Measurements from ENCODE around the gene SLC45A3.

The SLC45A3 gene

GRCh38 chr1:205660361-205660760 lies 19.9 kb downstream of the SLC45A3 start:
- no peaks in the 10 kb centered on the region for H3K36me3 ChIP-seq (replicated peaks)
- H3K27ac ChIP-seq = no peak overlapping the region
- no peak for TF ChIP-seq CTCF (IDR thresholded peaks at IDR 0.05; ENCODE audit: low read depth, low read length, missing control alignments)
- no peaks in the 10 kb centered on the region for H3K27me3 ChIP-seq (replicated peaks)
- in situ Hi-C loops (cut with HindIII; ENCODE audit: low pct_ligation_motif_present, low sequenced_read_pairs) = loop anchor here (10.0 kb wide), 1 partner anchor 54 kb away; no protein-coding TSS in a partner anchor
- DNase-seq = no peak
- H3K4me3 ChIP-seq (ENCODE audit: low read depth, low read length) = no peak overlapping the region

GRCh38 chr1:205658943-205659581 lies 21.2 kb downstream of the SLC45A3 start:
- Histone ChIP-seq H3K27me3 (replicated peaks) (no peaks in the 10 kb centered on the region), H3K36me3 (replicated peaks) (no peaks in the 10 kb centered on the region), H3K27ac (no peak overlapping the region), H3K4me3 (ENCODE audit: low read depth, low read length) (no peak overlapping the region)
- in situ Hi-C loops (cut with HindIII; ENCODE audit: low pct_ligation_motif_present, low sequenced_read_pairs) = no loop called here
- TF ChIP-seq CTCF (IDR thresholded peaks at IDR 0.05; ENCODE audit: low read depth, low read length, missing control alignments) = peak; percentile 96
- peak; percentile 61 for DNase-seq

GRCh38 chr1:205656236-205656635 lies 24.1 kb downstream of the SLC45A3 start:
- Histone ChIP-seq H3K27ac (no peak overlapping the region), H3K36me3 (replicated peaks) (no peaks in the 10 kb centered on the region), H3K4me3 (ENCODE audit: low read depth, low read length) (no peak overlapping the region), H3K27me3 (replicated peaks) (no peaks in the 10 kb centered on the region)
- DNase-seq = no peak
- no peak for TF ChIP-seq CTCF (IDR thresholded peaks at IDR 0.05; ENCODE audit: low read depth, low read length, missing control alignments)
- in situ Hi-C loops (cut with HindIII; ENCODE audit: low pct_ligation_motif_present, low sequenced_read_pairs) = no loop called here

- TF ChIP-seq CTCF (IDR thresholded peaks at IDR 0.05; ENCODE audit: low read depth, low read length, missing control alignments) = no peak
- H3K27me3 ChIP-seq (replicated peaks) = no peaks in the 10 kb centered on the region
- in situ Hi-C loops (cut with HindIII; ENCODE audit: low pct_ligation_motif_present, low sequenced_read_pairs) = no loop called here
Measured at GRCh38 chr1:205652984-205653383, 27.3 kb downstream of the SLC45A3 start.

GRCh38 chr1:205650241-205650640 lies 30.1 kb downstream of the SLC45A3 start:
- in situ Hi-C loops (cut with HindIII; ENCODE audit: low pct_ligation_motif_present, low sequenced_read_pairs) = no loop called here

More at GRCh38 chr1:205652984-205653383, 27.3 kb downstream of the SLC45A3 start:
- Histone ChIP-seq H3K4me3 (ENCODE audit: low read depth, low read length) (no peak overlapping the region), H3K27ac (no peak overlapping the region), H3K36me3 (replicated peaks) (no peaks in the 10 kb centered on the region)
- DNase-seq = no peak

More at GRCh38 chr1:205650241-205650640, 30.1 kb downstream of the SLC45A3 start:
- no peaks in the 10 kb centered on the region for H3K36me3 ChIP-seq (replicated peaks)
- DNase-seq = no peak
- H3K27ac ChIP-seq = no peak overlapping the region
- H3K4me3 ChIP-seq (ENCODE audit: low read depth, low read length) = no peak overlapping the region
- no peak for TF ChIP-seq CTCF (IDR thresholded peaks at IDR 0.05; ENCODE audit: low read depth, low read length, missing control alignments)
- H3K27me3 ChIP-seq (replicated peaks) = no peaks in the 10 kb centered on the region

Measured in brain microvascular endothelial cell (primary cell).